ENCODE measurements around the gene ZFAND2A. TPM values are rescaled to one million over a fixed set of nuclear protein-coding genes. Genes with fewer than 3 reads are reported as not detected.

ZFAND2A gene
- total RNA-seq, 1 donor from 2014 or later, result 5.6 TPM

DNA sequence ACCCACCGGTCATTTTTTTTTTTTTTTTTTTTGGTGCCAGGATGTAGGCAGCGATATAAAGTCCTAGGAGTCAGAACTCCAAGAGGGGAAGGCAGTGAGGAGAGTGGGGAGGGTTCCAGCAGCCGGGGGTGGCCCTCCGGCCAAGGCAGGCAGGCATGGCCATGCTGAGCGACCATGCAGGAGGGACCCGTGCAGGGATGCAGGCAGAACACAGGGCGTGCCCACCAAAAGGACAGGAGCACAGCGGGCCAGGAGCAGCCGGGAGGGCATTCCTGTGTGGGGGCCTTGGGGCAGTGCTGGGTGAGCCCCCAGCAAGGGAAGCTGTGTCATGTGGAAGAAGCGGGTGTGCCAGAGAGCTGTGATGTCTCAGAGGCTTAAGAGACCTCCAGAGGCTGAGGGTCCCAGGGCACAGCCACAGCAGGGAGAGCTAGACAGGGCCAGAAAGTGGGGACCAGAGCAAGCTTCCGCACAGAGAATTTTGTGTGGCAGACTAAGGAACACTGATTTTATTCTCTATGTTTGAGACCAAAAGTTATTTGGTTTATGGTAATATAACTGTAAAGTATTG, 5.7 kb downstream of the ZFAND2A start:
- intact Hi-C loops (cut with DNase I), result no loop called here
- H3K36me3 ChIP-seq, result peaks cover 60 to 68% of the 10 kb centered on the region in 2 donors
- no peak overlapping the region for H3K27ac ChIP-seq
- H3K4me1 ChIP-seq, result peaks cover 0 to 10% of the 10 kb centered on the region in 2 donors
- H3K27me3 ChIP-seq, result no peaks in the 10 kb centered on the region
- no peak overlapping the region for H3K4me3 ChIP-seq
- no peak for DNase-seq (ENCODE audit: low spot score in 2 of 2)
- TF ChIP-seq, protein P1, sequence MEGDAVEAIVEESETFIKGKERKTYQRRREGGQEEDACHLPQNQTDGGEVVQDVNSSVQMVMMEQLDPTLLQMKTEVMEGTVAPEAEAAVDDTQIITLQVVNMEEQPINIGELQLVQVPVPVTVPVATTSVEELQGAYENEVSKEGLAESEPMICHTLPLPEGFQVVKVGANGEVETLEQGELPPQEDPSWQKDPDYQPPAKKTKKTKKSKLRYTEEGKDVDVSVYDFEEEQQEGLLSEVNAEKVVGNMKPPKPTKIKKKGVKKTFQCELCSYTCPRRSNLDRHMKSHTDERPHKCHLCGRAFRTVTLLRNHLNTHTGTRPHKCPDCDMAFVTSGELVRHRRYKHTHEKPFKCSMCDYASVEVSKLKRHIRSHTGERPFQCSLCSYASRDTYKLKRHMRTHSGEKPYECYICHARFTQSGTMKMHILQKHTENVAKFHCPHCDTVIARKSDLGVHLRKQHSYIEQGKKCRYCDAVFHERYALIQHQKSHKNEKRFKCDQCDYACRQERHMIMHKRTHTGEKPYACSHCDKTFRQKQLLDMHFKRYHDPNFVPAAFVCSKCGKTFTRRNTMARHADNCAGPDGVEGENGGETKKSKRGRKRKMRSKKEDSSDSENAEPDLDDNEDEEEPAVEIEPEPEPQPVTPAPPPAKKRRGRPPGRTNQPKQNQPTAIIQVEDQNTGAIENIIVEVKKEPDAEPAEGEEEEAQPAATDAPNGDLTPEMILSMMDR (IDR thresholded peaks at IDR 0.05), result no peak
- H3K9me3 ChIP-seq, result no peaks in the 10 kb centered on the region

DNA sequence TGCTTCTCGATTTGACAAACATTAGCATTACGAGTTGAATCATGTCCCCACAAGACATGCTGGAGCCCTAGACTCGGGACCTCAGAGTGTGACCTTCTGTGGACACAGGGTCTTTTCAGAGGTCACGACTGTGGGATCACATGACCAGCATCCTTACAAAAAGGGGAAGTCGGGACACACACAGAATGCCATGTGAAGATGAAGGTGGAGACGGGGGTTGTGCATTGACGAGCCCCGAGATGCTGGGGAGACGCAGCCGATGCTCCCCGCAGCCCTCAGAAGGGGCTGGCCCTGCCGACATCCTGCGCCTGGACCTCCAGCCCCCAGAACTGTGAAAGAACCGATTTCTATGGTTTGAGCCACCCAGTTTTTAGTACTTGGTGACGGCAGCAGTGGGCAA, 7.5 kb downstream of the ZFAND2A start:
- DNase-seq (ENCODE audit: low spot score in 2 of 2), result no peak
- TF ChIP-seq, protein P1 (IDR thresholded peaks at IDR 0.05), result no peak
- intact Hi-C loops (cut with DNase I), result no loop called here
- Histone ChIP-seq H3K27ac (no peak overlapping the region), H3K4me3 (no peak overlapping the region), H3K36me3 (peaks cover 60 to 65% of the 10 kb centered on the region in 2 donors), H3K4me1 (no peaks in the 10 kb centered on the region), H3K27me3 (no peaks in the 10 kb centered on the region), H3K9me3 (no peaks in the 10 kb centered on the region)

DNA sequence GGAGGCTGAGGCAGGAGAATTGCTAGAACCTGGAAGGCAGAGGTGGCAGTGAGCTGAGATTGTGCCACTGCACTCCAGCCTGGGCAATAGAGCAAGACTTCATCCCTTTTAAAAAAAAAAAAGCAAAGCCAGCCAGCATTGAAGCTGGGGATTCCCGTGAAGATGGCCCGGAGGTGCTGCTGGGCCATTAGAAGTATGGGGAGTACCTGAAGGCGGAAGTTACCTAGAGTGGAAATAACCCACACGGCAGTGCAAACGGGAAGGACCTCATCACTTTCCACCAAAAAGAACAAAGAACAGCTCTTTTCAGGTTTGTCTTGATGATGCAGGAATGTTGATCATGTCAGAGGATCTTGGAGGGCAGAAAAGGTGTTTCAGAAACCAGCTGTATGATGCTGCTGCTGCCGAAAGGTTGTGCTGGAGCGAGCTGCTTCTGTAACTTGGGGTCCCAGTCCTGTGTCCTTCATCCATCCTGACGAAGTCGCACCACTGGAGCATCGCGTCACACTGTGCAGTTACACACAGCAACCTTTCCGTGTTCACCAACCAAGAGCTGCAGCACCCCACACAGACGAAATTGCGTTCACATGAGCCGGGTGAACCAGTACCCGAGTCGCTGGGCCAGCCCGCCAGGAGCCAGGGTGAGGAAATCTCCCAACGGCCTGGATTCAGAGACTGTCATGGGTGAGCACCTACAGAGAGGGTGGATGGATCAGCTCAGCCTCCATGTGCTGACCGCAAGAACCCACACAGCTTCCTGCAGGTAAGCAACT, 8.2 kb downstream of the ZFAND2A start:
- intact Hi-C loops (cut with DNase I), result no loop called here
- H3K27me3 ChIP-seq, result no peaks in the 10 kb centered on the region
- no peak for DNase-seq (ENCODE audit: low spot score in 2 of 2)
- H3K4me3 ChIP-seq, result no peak overlapping the region
- TF ChIP-seq, protein P1 (IDR thresholded peaks at IDR 0.05), result no peak
- H3K4me1 ChIP-seq, result no peaks in the 10 kb centered on the region
- peaks cover 56 to 59% of the 10 kb centered on the region in 2 donors for H3K36me3 ChIP-seq
- no peaks in the 10 kb centered on the region for H3K9me3 ChIP-seq
- H3K27ac ChIP-seq, result no peak overlapping the region

DNA sequence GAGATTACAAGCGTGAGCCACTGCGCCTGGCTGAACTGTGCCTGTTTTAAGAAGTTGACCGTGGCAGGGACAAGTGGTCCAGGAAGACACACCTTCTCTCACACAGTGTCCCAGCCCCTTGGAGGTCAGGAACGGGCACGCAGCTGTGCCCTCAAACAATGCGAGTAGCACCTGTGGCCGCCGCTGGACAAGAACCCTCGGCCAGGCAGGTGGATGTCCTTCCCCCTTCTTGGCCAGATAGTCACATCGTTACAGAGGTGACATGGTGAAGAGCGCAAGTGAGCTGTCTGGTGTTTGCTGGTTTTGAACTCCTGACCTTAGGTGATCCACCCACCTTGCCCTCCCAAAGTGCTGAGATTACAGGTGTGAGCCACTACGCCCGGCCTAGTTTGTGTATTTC, 8.8 kb downstream of the ZFAND2A start:
- Histone ChIP-seq H3K4me1 (no peaks in the 10 kb centered on the region), H3K36me3 (peaks cover 52 to 54% of the 10 kb centered on the region in 2 donors), H3K9me3 (no peaks in the 10 kb centered on the region), H3K4me3 (no peak overlapping the region), H3K27me3 (no peaks in the 10 kb centered on the region), H3K27ac (no peak overlapping the region)
- intact Hi-C loops (cut with DNase I), result no loop called here
- TF ChIP-seq, protein P1 (IDR thresholded peaks at IDR 0.05), result no peak
- DNase-seq (ENCODE audit: low spot score in 2 of 2), result no peak

DNA sequence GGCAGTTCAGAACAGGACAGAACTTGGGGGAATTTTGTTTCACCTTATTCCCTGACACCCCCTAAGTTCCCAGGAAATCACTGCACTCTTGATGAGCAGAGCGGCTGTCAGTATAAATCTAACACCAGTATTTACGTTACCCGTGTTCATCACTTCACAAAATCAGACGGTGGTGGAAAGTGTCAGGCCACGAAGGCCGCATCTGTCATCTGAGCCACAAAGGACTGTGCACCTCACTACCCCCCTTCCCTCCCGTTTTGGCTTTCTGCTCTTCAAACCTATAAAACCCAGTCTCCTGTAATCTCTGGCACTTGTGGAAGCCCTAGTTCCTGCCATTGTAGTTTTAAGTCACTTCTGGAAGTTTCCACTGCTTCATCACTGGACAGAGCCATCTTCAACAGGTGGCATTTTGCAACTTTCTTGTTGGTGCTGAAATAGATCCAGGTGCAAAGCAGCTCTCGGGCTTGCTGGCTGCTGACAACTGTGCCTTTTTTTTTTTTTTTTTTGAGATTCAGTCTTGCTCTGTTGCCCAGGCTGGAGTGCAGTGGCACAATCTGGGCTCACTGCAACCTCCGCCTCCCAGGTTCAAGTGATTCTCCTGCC, 9.5 kb downstream of the ZFAND2A start:
- H3K9me3 ChIP-seq, result no peaks in the 10 kb centered on the region
- DNase-seq (ENCODE audit: low spot score in 2 of 2), result no peak
- H3K4me3 ChIP-seq, result no peak overlapping the region
- no peak overlapping the region for H3K27ac ChIP-seq
- peaks cover 50 to 52% of the 10 kb centered on the region in 2 donors for H3K36me3 ChIP-seq
- no peaks in the 10 kb centered on the region for H3K4me1 ChIP-seq
- no peaks in the 10 kb centered on the region for H3K27me3 ChIP-seq
- TF ChIP-seq, protein P1 (IDR thresholded peaks at IDR 0.05), result no peak
- intact Hi-C loops (cut with DNase I), result no loop called here

Data from ascending aorta (tissue), 2 donors.